HCT116 (cell line): ENCODE measurements around the gene AKAP13. TPM values are rescaled to one million over a fixed set of nuclear protein-coding genes. Genes with fewer than 3 reads are reported as not detected.

ENCODE experiments used
- ATAC-seq: fragments of 200-7000 bp; cut with Tn5 transposase; 2 replicates; pipeline ENCODE4 v1.9.1; 2020; ENCODE audit warnings: mild to moderate bottlenecking, moderate library complexity
- BruUV-seq: library from RNA; stranded (reverse); fragments of 400-500 nt; replicated peaks from 2 replicates; lab custom pipeline; 2021; lab: Mats Ljungman, UMichigan
- CTCF ChIA-PET: fragments of 300-600 bp; sonication (Branson Sonifier 250); formaldehyde crosslinking; loops from one replicate; lab custom pipeline; 2021; ENCODE audit warnings: antibody characterized with exemption; lab: Charles Lee
- POLR2A ChIA-PET: fragments of 300-600, 350-600 bp; sonication (Branson Sonifier 250); formaldehyde crosslinking; loops from one replicate; lab custom pipeline; 2021; ENCODE audit warnings: antibody characterized with exemption; lab: Charles Lee
- RAD21 ChIA-PET, 2 experiments: fragments of 300-600 bp; sonication (Branson Sonifier 250); formaldehyde crosslinking; loops; one replicate each; lab custom pipeline; 2023; ENCODE audit warnings: low total read pairs in 2 of 2; ENCODE audit not compliant: uncharacterized antibody in 2 of 2, unreplicated experiment in 2 of 2, low non-redundant PET in 1 of 2; lab: Charles Lee
- DNase-seq: peaks from one replicate; pipeline ENCODE4 v3.0.0-alpha.2; 2010; ENCODE audit warnings: low read depth, low spot score
- H2AFZ ChIP-seq: fragments of 200-600 bp; shearing (Covaris generic), sonication (generic); 2 replicates; pipeline ENCODE4 v1.6.1; 2017; ENCODE audit warnings: low read depth, mixed run types, mixed read lengths, antibody characterized with exemption, low read length; ENCODE audit not compliant: poor library complexity, severe bottlenecking
- H3K27ac ChIP-seq: 2 replicates; pipeline ENCODE4 v1.5.1; 2012; ENCODE audit warnings: low read depth, low read length
- H3K27me3 ChIP-seq: fragments of 200-600 bp; sonication (generic); 2 replicates; pipeline ENCODE4 v1.6.1; 2016; ENCODE audit warnings: mixed run types, low read length, mixed read lengths; ENCODE audit not compliant: insufficient read depth
- H3K36me3 ChIP-seq, 2 experiments: fragments of 200-500 bp in 1 of 2; fragments of 200-600 bp in 1 of 2; sonication (Bioruptor generic) in 1 of 2; sonication (generic) in 1 of 2; 2 replicates each; pipeline versions ENCODE4 v1.5.1 to v1.6.1; 2014 to 2016; ENCODE audit warnings: low read length in 2 of 2, inconsistent platforms in 1 of 2, mixed read lengths in 1 of 2, mixed run types in 1 of 2; ENCODE audit not compliant: insufficient read depth in 2 of 2, control insufficient read depth in 1 of 2
- H3K4me1 ChIP-seq, 2 experiments: fragments of 200-600 bp in 1 of 2; sonication (generic) in 1 of 2; 2 replicates each; pipeline versions ENCODE4 v1.5.1 to v1.6.1; 2012 to 2017; ENCODE audit warnings: low read length in 2 of 2, inconsistent platforms in 1 of 2, mild to moderate bottlenecking in 1 of 2, mixed read lengths in 1 of 2, mixed run types in 1 of 2, moderate library complexity in 1 of 2; ENCODE audit not compliant: insufficient read depth in 2 of 2, control insufficient read depth in 1 of 2
- H3K4me2 ChIP-seq: fragments of 200-600 bp; sonication (generic); 2 replicates; pipeline ENCODE4 v1.6.1; 2017; ENCODE audit warnings: mixed run types, low read length, mixed read lengths
- H3K4me3 ChIP-seq, 2 experiments: fragments of 200-600 bp in 1 of 2; sonication (generic) in 1 of 2; replicated peaks in 1 of 2; 2 replicates each; pipeline ENCODE4 v1.5.1; 2011 to 2016; ENCODE audit warnings: low read length in 2 of 2, control low read depth in 1 of 2, low read depth in 1 of 2, mild to moderate bottlenecking in 1 of 2, mixed read lengths in 1 of 2, mixed run types in 1 of 2
- H3K79me2 ChIP-seq: fragments of 200-600 bp; sonication (generic); 2 replicates; pipeline ENCODE4 v1.6.1; 2017; ENCODE audit warnings: mild to moderate bottlenecking, mixed run types, low read length, moderate library complexity, mixed read lengths; ENCODE audit not compliant: insufficient read depth
- H3K9ac ChIP-seq: fragments of 200-600 bp; sonication (generic); 2 replicates; pipeline ENCODE4 v1.6.1; 2016; ENCODE audit warnings: low read length, mixed read lengths
- H3K9me2 ChIP-seq: fragments of 200-600 bp; sonication (generic), shearing (Covaris generic); 2 replicates; pipeline ENCODE4 v1.6.1; 2017; ENCODE audit warnings: mixed run types, mild to moderate bottlenecking, moderate library complexity; ENCODE audit not compliant: insufficient read depth
- H3K9me3 ChIP-seq, 2 experiments: fragments of 200-500 bp in 1 of 2; fragments of 200-600 bp in 1 of 2; sonication (Bioruptor generic) in 1 of 2; sonication (generic) in 1 of 2; 2 replicates each; pipeline ENCODE4 v1.6.1; 2014 to 2017; ENCODE audit warnings: low read length in 2 of 2, mixed read lengths in 2 of 2, inconsistent platforms in 1 of 2, low read depth in 1 of 2, mild to moderate bottlenecking in 1 of 2, mixed run types in 1 of 2, moderate library complexity in 1 of 2; ENCODE audit not compliant: control insufficient read depth in 1 of 2, insufficient read depth in 1 of 2
- H4K20me1 ChIP-seq: fragments of 200-600 bp; sonication (generic), shearing (Covaris generic); 2 replicates; pipeline ENCODE4 v1.6.1; 2017; ENCODE audit warnings: mixed run types, mild to moderate bottlenecking, moderate library complexity; ENCODE audit not compliant: insufficient read depth
- CEBPB ChIP-seq: IDR thresholded peaks from 2 replicates; pipeline ENCODE4 v1.6.1; 2012; ENCODE audit warnings: low read depth
- ELF1 ChIP-seq: IDR thresholded peaks from 2 replicates; pipeline ENCODE4 v1.6.1; 2012; ENCODE audit warnings: low read depth, borderline replicate concordance
- EZH2phosphoT487 ChIP-seq: fragments of 200-600 bp; IDR thresholded peaks from 2 replicates; pipeline ENCODE4 v1.6.1; 2018; ENCODE audit warnings: antibody characterized with exemption, borderline replicate concordance
- MAX ChIP-seq: IDR thresholded peaks from 2 replicates; pipeline ENCODE4 v1.6.1; 2012
- POLR2A ChIP-seq: IDR thresholded peaks from 2 replicates; pipeline ENCODE4 v1.7.0; 2011; ENCODE audit warnings: borderline replicate concordance; ENCODE audit not compliant: insufficient read depth, insufficient read length; ENCODE audit errors: extremely low read depth
- POLR2AphosphoS5 ChIP-seq: IDR thresholded peaks from 2 replicates; pipeline ENCODE4 v1.6.1; 2011; ENCODE audit warnings: mild to moderate bottlenecking, low read depth, low read length, moderate library complexity
- SRF ChIP-seq: IDR thresholded peaks from 2 replicates; pipeline ENCODE4 v1.6.1; 2012; ENCODE audit warnings: low read depth
- TCF7L2 ChIP-seq: IDR thresholded peaks from 2 replicates; pipeline ENCODE4 v1.7.0; 2011; ENCODE audit warnings: borderline replicate concordance, inconsistent platforms; ENCODE audit not compliant: insufficient read depth, insufficient read length; ENCODE audit errors: extremely low read depth
- intact Hi-C: fragments of 100-400 bp; cut with micrococcal nuclease; formaldehyde crosslinking; loops from 2 replicates; pipeline ENCODE4 v1.10.0; 2022
- total RNA-seq: library from RNA; stranded (reverse); gene quantifications from one replicate; pipeline ENCODE4 v1.2.1, GENCODE V29; 2021; ENCODE audit not compliant: unreplicated experiment
- TF ChIP-seq, protein P1 (sequence below): IDR thresholded peaks from 2 replicates; pipeline ENCODE4 v1.6.1; 2012

Gene AKAP13
- total RNA-seq, 1 experiment from 2014 or later: 43.1 TPM

- BruUV-seq: no TSS peak
- POLR2A ChIA-PET: no interaction called here
These were observed 24.1 kb upstream of the AKAP13 start for GRCh38 chr15:85356276-85356675.

GRCh38 chr15:85361323-85361722, 19.1 kb upstream of the AKAP13 start:
- no TSS peak for BruUV-seq
- no peak overlapping the region for H3K27ac ChIP-seq
- intact Hi-C loops: no loop called here
- H3K27me3 ChIP-seq: no peaks in the 10 kb centered on the region
- DNase-seq (no peak), ATAC-seq (no peak)
- no peak overlapping the region for H3K4me2 ChIP-seq
- H3K36me3 ChIP-seq: no peaks in the 10 kb centered on the region
- ChIA-PET POLR2A (no interaction called here), CTCF (no interaction called here), RAD21 (no interaction called here)
- no peak overlapping the region for H3K9ac ChIP-seq
- no peak overlapping the region for H3K4me3 ChIP-seq
- no peak overlapping the region for H2AFZ ChIP-seq
- H3K9me2 ChIP-seq: no peaks in the 10 kb centered on the region
- H3K4me1 ChIP-seq: peaks cover 14 to 26% of the 10 kb centered on the region in 2 experiments
- no peaks in the 10 kb centered on the region for H4K20me1 ChIP-seq
- H3K79me2 ChIP-seq: no peaks in the 10 kb centered on the region
- no peaks in the 10 kb centered on the region for H3K9me3 ChIP-seq
- TF ChIP-seq POLR2A: no peak
- TF ChIP-seq MAX: no peak
- no peak for TF ChIP-seq POLR2AphosphoS5
- no peak for TF ChIP-seq EZH2phosphoT487
- no peak for TF ChIP-seq TCF7L2
- TF ChIP-seq, protein P1, sequence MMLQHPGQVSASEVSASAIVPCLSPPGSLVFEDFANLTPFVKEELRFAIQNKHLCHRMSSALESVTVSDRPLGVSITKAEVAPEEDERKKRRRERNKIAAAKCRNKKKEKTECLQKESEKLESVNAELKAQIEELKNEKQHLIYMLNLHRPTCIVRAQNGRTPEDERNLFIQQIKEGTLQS: no peak

More at GRCh38 chr15:85356276-85356675, 24.1 kb upstream of the AKAP13 start:
- Histone ChIP-seq H3K9ac (no peak overlapping the region), H3K4me3 (no peak overlapping the region), H3K27me3 (no peaks in the 10 kb centered on the region), H3K4me2 (no peak overlapping the region), H3K9me2 (no peaks in the 10 kb centered on the region), H3K79me2 (no peaks in the 10 kb centered on the region), H3K27ac (no peak overlapping the region), H2AFZ (peak overlapping the region; percentile 47), H3K4me1 (peaks cover 14 to 32% of the 10 kb centered on the region in 2 experiments), H3K36me3 (no peaks in the 10 kb centered on the region), H4K20me1 (no peaks in the 10 kb centered on the region), H3K9me3 (no peaks in the 10 kb centered on the region)
- CTCF ChIA-PET: no interaction called here
- intact Hi-C loops: no loop called here
- RAD21 ChIA-PET: no interaction called here
- TF ChIP-seq ELF1: no peak
- no peak for TF ChIP-seq EZH2phosphoT487
- no peak for TF ChIP-seq POLR2A
- no peak for TF ChIP-seq TCF7L2
- no peak for TF ChIP-seq SRF
- TF ChIP-seq CEBPB: no peak
- no peak for TF ChIP-seq MAX
- DNase-seq (no peak), ATAC-seq (no peak)
